SKM-1 treated with dmso at 0.1 percent for 144 hours (cell line): ENCODE results near the gene AKAP8.
"Not testable (repeated sequence)": the region's sequence is repeated elsewhere in the genome, so short reads cannot be mapped to it uniquely, and the experiment has no call there.

Experiments
- DNase-seq: peaks from one replicate; lab custom pipeline; 2025; ENCODE audit not compliant: unreplicated experiment; lab: John Stamatoyannopoulos, UW

AKAP8 gene

DNA sequence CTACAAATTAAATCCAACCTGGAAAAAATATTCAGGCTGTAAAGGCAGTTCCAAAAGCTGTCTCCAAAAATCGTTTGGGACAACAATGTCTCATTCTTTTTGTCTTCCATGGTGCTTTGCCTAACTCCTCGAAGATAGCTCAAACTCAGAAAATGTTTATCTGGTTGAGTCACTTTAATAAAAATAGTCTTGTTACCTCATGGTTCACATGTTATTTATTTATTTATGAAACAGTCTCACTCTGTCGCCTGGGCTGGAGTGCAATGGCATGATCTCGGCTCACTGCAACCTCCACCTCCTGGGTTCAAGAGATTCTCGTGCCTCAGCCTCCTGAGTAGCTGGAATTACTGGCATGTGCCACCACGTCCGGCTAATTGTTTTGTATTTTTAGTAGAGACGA lies 42.4 kb downstream of the AKAP8 start:
- no peak for DNase-seq

DNA sequence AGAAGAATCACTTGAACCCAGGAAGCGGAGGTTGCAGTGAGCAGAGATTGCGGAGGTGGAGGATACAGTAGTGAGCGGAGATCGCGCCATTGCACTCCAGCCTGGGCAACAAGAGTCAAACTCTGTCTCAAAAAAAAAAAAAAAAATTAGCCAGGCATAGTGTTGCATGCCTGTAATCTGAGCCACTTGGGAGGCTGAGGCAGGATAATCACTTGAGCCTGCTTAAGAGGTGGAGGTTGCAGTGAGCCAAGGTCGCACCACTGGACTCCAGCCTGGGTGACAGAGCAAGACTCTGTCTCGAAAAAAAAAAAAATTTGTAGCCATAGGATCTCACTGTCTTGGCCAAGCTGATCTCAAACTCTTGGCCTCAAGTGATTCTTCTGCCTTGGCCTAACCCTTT lies 43.6 kb downstream of the AKAP8 start:
- not testable (repeated sequence) for DNase-seq

DNA sequence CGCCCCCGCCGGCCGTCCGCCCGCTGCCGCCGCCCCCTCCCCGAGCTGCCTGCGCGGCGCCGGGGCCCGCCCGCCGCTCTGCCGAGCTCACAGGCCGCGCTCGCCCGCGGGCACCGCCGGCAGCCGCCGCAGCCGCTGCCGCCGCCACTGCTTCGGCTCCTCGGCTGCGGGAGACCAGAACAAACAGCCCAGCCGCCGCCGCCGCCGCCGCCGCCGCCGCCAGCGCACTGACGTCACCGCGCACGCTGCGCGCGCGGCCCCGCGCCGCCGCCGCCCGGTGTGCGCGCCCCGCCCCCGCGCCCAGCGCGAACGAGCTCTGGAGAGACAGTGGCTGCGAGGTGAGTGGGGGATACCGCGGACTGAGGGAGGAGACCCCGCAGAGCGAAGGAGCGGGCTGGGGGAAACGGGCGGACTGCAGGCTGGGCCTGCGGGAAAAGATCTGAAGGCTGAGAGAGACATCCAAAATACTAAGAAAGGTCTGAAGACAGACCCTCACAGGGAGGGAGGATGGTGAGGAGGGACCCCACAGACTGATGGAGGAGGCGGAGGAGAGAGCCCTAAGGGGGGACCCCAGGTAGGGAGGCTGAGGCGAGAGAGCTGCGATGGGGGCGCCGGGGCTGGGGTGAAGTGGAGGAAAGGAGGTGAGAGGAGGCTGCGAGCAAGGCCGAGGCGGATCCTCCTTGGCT lies 47.1 kb downstream of the AKAP8 start, which contains the start of gene BRD4:
BRD4 (minus strand) TSS at position 229 of the 686 bp plus-strand sequence. CDS start 59,440 bp downstream, outside the sequence.
- peak; percentile 42 for DNase-seq

DNA sequence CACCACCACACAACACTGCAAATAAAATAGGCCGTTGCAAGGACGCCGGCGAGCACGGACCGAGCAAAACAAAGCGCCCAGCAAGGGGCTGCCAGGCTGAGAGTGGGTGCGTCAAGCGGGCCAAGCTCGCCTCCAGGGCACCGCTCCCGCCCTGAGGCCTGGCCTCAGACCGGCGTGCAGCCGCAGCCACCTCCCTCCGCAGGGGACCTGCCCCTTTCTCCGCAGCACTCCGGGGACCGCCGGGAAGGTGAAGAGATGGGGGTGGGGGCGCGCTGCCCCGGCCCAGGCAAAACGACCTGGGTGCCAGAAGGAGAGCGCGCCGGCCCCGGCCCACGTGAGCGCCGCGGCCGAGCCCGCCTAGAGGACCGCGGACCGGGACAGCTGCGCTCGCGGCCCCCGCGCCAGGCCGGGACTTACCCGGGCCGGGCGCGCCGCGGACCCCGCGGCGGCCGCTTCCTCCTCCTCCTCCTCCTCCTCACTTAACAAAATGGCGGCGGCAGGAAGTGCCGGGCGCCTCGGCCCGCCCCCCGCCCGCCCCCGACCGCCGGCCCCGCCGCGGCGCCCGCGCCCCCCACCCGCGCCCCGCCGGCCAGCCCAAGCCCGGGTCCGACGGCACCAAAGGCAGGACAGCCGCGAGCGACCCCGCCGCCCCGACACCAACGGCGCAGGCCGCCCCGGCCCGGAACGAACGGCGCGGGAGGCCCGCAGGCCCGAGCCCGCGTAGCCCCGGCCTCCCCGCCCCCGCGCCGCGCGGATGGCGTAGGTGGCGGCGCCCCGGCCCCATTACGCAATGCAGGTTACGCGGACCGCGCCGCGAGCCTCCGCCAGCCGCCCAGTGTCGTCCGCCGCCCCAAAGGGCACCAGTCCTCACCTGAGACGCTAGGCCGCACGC lies 47.9 kb downstream of the AKAP8 start:
- peak; percentile 29 for DNase-seq

DNA sequence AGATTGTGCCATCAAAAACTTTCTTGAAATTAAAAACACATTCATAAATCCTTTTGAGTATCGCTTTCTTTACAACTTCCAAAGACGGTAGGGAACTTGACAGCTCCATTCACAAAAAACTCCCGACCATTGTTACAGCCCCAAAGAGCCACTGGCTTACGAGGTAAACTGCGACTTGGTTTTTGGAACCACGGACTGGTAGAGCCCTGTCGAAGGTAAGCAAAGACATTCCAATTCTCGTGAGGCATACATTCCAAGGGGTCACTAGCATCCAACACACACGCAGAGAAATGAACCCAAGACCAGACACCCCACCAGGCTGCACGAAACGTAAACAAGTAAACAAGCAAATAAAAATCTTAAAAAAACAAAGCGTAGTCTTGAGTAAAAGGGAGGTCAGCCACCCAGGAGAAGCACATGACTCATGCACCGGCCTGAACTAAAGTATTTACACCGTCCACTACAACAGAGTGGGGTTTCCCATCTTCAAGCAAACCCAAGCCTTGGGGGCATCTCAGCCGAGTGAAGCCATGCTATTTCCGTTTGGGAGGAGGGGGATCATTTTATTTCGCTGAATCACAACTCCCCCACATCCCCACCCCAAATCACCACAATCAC lies 48.7 kb downstream of the AKAP8 start:
- no peak for DNase-seq

DNA sequence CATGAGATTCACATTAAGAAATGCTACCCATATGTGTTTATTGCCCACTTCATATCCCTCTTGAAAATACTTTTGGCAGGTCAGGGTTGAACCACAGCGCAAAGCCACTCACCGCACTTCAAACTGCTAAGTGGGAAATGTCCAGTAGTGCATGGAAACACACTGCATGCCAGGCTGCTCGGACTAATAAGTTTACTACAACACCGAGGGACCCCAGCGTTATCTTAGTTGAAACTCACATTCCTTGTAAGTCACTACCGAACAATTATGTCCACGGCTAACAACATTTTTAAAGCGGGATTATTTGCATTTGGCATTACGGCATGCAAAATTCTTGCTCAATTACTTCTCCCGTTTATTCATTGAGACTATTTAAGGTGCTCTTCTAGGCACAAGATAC lies 51.3 kb downstream of the AKAP8 start:
- DNase-seq = no peak

DNA sequence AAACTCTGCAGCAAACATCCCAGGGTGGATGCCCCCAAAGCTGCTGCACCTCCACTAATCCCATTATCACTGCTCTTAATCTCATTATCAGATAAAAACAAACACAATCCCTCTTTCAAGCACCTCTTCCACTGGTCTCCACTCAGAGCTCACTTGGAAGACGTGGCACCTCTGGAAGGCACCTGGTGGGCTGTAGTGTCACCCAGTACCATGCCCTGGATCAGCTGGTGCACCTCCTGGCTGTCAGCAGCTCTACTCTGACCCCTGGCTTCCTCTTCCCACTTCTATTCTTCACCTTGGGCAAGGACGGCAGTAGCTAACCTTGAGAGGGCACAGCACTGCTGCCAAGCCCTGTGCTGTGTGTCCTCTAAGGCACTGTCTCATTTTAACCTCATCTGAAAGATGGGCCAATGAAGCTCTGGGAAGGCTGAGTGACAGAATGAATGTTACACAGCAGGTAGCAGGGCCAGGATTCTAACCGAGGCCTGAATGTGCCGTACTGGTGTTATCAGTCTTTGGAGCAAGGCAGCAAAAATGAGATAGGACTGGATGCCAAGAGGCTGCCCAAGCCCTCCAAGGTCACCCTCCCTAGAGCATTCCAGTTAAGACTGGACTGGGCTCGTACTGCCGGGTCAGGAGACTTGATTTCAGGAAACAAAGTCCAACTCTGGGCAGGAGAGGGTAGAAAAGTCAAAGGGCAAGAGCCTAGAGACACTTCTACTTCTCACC lies 54.6 kb downstream of the AKAP8 start:
- DNase-seq = no peak

DNA sequence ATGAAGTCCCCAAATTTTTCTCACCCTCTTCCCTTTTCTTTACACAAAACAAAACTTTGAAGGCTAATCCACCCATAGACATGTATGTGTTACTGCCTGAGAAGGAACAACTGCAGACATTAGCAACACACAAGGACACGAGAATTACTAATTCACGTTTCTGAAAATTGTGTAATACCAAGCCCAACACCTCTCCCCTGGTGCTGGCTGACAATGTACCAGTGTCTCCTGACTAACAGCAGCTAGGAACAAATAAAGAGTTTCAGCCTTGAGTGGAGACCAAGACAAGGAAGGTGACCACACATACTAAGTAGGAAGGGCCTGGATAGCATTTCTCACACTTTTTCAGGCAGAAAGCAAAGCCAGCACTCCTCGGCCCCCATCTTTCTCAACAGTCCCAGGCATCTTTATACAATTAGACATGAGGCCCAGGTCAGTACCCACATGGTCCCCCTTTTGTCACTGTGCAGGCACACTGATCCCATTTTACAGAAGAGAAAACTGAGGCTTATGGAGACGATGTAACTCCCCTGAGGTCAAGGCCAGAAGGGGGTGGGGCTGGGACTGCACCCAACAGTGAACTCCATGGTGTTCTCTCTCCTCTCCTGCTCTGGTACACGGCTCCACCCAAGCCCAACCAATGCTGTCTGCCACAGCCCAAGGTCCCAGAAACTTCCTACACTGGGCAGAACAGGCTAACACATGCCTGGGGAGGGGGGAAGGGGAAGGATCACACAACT lies 55.9 kb downstream of the AKAP8 start:
- DNase-seq = no peak

DNA sequence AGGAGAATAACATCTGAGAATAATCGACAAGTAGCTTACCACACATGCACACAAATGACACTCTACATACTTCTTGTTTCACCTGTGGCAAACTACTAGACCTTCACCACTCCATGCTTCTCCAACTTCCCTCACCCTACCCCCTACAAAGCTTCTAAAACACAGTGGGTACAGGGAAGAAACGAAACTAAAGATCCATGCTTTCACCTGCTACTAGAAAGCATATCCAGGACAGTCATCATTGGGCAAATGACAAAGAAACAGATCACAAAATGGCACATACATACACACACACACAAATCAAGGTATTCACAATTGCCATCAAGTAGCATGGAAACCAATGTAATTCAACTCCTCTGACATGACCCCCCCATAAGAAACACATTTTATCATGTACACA lies 57.8 kb downstream of the AKAP8 start:
- DNase-seq = no peak

DNA sequence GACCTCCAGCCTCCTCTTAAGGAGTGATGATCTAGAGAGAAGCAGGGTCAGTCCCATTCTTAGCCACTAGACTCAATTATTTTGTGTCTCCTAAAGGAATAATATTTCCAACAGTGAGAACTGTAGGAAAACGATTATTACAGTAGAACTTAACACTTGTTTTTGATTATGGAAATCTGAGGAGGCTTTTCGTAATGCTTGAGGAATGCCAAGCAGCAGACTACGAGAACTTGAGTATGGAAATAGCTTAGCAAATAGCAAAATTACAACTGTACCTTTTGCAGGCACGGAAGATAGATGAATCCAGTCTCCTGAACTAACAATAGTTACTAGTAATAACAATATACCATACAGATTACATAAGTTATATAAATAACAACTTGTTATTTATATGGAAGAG lies 59.5 kb downstream of the AKAP8 start:
- DNase-seq = no peak

DNA sequence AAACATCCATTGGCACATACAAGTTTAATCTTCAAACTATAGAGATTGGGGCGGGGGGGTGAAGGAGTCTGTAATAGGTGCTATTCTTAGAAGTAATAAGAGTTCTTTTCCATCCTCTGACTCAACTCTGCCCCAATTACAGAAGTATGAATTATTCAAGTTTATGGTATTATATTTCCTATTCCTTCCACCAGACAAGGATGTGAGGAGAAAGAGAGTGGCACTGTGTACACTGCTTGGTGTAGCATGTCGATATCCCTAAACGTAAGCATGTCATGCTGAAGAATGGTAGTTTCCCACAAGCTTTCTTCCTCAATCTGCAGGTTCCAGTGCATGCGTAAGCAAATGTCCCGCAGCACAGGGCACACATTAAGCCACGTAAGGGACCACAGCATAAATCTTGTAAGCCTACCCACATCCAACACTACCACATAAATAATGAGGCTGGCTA lies 61.3 kb downstream of the AKAP8 start:
- no peak for DNase-seq

DNA sequence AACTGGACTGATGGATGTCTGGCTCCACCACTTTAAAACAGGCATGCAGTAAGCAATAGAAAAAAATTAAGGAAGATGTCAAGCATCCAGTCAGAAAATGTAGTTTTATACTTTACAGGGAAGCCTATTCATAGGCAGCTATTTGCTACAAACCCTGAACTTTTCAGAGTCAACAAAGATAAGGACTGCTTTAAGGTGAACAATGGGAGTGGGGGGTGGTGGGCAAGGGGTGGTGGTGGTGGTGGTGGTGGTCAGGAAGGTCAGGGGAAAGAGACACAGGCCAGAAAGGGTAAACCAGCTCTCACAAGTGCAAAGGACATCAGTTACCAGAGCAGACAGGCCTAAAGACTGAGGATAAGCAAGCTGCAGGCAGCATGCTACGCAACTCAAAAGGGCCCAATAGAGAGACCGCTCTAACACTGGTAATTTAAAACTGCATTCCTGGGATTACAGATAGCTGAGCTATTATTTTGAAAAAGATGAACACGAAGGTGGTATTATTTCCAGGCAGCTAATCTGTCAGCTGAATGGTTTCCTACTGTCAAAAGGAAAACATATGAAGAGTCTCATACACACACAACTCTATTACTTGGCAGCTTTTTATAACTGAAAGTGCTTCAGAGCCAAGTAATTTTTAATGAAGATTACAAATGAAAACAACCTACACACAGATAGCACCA lies 62.1 kb downstream of the AKAP8 start:
- no peak for DNase-seq

DNA sequence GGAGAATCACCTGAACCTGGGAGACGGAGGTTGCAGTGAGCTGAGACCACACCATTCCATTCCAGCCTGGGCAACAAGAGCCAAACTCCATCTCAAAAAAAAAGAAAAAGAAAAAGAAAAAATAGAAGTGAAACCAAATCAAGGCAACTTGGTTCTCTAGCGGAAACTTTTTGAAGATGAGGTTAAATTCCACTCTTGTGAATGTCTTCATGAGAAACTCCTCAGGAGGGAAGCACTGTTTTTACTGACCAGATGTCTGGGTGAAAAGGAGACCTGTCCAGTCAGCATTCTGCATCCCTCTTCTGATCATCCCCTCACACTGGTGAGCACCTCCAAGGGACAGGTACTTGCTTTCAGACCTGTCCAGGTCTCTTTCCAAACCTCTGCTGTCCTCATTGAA lies 63.1 kb downstream of the AKAP8 start:
- DNase-seq = no peak

DNA sequence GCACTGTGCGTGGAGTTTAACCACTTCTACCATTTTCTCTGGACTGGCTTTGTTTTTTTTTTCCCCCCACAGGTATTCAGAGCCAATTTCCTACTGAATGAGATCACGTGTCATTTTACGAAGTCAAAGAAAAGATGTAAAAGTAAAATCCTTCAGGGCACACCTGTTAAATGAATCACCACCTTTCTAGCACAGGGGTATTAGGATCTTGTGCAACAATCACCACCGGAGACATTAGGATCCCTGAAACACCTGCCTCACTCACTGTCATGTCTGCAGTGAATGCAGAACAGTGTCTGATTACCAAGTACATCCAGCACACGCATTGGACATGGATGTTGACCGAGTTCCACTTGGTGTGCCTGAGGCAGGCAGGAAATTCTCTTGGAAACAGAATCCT lies 64.5 kb downstream of the AKAP8 start:
- DNase-seq = no peak

DNA sequence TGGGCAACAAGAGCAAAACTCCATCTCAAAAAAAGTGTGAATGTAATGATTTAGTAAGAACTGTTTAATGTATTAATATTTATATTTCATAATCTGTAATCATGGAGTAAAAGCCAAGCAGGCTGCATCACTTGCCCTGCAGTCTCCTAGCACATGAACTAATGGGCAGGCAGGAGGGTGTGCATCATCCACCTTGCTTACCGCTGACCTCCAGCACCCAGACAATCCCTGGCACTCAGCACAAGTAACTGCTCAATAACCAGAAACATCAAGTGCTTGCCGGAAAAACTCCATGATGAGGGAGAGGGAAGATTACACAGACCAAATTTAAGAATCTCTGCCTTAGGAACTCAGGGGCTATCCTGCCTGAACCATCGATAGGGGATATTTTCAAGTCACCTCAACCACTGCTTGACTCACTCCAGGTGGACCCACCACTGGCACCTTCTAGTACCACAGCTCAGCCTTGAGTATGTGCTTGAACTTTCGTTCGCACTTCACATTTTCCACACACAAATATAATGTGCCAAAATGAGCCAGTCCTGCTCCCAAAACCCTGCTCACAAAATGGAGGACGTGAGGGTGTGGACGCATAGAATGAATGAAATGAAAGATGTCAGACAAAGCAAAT lies 65.8 kb downstream of the AKAP8 start:
- no peak for DNase-seq

DNA sequence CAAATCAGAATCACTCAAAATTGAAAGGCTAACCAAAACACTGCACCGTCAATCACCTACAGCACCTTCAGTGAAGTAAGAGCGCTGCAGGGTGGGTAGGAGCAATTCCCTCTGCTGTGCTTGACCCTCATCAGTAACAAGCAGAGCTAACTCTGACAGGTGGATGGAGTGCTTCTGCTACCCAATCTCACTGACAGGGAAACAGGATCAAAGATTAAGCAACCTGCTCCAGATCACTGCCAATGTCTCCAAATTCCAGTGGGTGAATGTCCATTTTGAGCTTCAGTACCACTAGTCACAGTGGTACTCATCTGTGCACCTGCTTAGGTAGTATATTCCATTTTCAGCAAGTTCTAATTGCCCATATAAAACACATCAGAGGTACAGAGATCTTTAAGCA lies 72.4 kb downstream of the AKAP8 start:
- no peak for DNase-seq

DNA sequence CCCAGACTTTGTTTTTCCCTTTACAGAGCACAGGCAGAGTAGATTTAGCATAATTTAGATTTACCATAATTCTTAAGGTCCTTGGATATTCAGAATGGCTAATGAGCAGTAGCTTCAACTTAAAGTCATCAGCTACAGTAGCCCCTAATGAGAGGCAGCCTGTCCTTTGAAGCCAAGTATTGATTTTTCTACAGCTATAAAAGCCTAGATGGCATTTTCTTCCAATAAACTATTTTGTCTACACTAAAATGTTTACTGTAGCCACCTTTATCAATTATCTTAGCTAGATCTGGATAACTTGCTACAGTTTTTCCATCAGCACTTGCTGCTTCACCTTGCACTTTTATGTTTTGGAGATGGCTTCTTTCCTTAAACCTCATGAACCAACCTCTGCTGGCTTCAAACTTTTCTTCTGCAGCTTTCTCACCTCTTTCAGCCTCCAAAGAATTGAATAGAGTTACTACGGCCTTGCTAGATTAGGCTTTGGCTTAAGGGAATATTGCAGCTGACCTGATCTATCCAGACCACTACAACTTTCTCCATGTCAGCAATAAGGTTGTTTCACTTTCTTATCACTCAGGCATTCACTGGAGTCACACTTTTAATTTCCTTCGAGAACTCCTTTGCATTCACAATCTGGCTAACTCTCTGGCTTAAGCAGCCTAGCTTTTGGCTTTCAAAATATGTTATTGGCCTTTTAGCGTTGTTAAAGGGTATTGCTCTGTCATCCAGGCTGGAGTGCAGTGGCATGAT lies 73.8 kb downstream of the AKAP8 start:
- no peak for DNase-seq

DNA sequence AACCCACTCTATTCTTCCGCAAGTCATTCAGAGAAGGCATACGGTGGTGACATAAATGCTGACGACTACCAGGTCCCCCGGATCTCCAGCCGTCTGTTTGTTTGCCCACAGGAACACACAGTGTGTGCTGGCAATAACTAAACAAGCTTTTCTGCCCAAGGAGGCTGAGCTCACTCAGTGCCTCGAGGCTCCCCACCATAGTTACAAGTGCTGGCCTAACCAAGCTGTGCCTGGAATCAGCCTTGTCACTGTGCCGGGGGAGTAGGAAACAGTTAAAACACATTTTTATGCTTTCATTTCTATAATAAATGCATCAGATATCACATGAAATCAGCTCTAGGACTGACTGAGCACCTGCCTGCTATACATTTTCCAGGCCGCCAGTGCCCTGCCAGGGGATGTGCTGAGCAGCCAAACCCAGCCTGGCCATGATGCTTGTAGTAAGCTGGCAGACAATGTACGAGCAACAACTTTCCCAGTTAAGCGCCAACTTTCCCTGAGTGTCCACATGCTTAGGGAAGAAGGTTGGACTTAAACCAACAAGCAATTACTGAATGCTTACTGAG lies 75.4 kb downstream of the AKAP8 start:
- DNase-seq = no peak
